HEK293T (cell line): ENCODE data around the gene SERINC3.

ENCODE experiments used
- CTCF ChIA-PET: fragments of 350-600 bp; formaldehyde crosslinking; extraction: SDS; loops from one replicate; lab custom pipeline; 2021; ENCODE audit warnings: antibody characterized with exemption, inconsistent platforms; lab: Yijun Ruan, JAX
- POLR2A ChIA-PET: fragments of 350-600 bp; formaldehyde crosslinking; extraction: SDS; loops from one replicate; lab custom pipeline; 2020; ENCODE audit warnings: antibody characterized with exemption, inconsistent platforms; lab: Yijun Ruan, JAX
- DNase-seq: peaks from one replicate; pipeline ENCODE4 v3.0.0; 2012; ENCODE audit warnings: mixed read lengths; ENCODE audit errors: extremely low spot score
- ARNT ChIP-seq: fragments of 450-650 bp; IDR thresholded peaks from 2 replicates; pipeline ENCODE4 v1.6.1; 2017; ENCODE audit warnings: mild to moderate bottlenecking
- BHLHE40 ChIP-seq: fragments of 450-650 bp; IDR thresholded peaks from 2 replicates; pipeline ENCODE4 v1.6.1; 2016; ENCODE audit warnings: mild to moderate bottlenecking, moderate library complexity, borderline replicate concordance
- CTBP1 ChIP-seq: fragments of 450-650 bp; IDR thresholded peaks from 2 replicates; pipeline ENCODE4 v1.6.1; 2016; ENCODE audit warnings: borderline replicate concordance
- ELF4 ChIP-seq: fragments of 450-650 bp; IDR thresholded peaks from 2 replicates; pipeline ENCODE4 v1.6.1; 2017; ENCODE audit warnings: antibody characterized with exemption
- FOXA1 ChIP-seq: fragments of 450-650 bp; IDR thresholded peaks from 2 replicates; pipeline ENCODE4 v1.6.1; 2016; ENCODE audit warnings: mild to moderate bottlenecking
- FOXK2 ChIP-seq: fragments of 450-650 bp; IDR thresholded peaks from 2 replicates; pipeline ENCODE4 v1.6.1; 2016; ENCODE audit warnings: mild to moderate bottlenecking
- FOXM1 ChIP-seq: fragments of 450-650 bp; IDR thresholded peaks from 2 replicates; pipeline ENCODE4 v1.6.1; 2017; ENCODE audit warnings: mild to moderate bottlenecking, borderline replicate concordance
- HDGF ChIP-seq: fragments of 450-650 bp; IDR thresholded peaks from 2 replicates; pipeline ENCODE4 v1.6.1; 2017; ENCODE audit warnings: antibody characterized with exemption, borderline replicate concordance
- L3MBTL2 ChIP-seq: fragments of 450-650 bp; conservative IDR thresholded peaks from 2 replicates; pipeline ENCODE4 v1.6.1; 2016; ENCODE audit warnings: mild to moderate bottlenecking
- LEF1 ChIP-seq: fragments of 450-650 bp; IDR thresholded peaks from 2 replicates; pipeline ENCODE4 v1.6.1; 2017; ENCODE audit warnings: mild to moderate bottlenecking, borderline replicate concordance
- NFRKB ChIP-seq: fragments of 450-650 bp; IDR thresholded peaks from 2 replicates; pipeline ENCODE4 v1.6.1; 2016; ENCODE audit warnings: mild to moderate bottlenecking, moderate library complexity
- SP1 ChIP-seq: fragments of 450-650 bp; IDR thresholded peaks from 2 replicates; pipeline ENCODE4 v1.6.1; 2017
- SUZ12 ChIP-seq: fragments of 450-650 bp; IDR thresholded peaks from 2 replicates; pipeline ENCODE4 v1.6.1; 2016; ENCODE audit warnings: mild to moderate bottlenecking
- TARDBP ChIP-seq: fragments of 450-650 bp; IDR thresholded peaks from 2 replicates; pipeline ENCODE4 v1.6.1; 2016
- ZNF384 ChIP-seq: fragments of 450-650 bp; IDR thresholded peaks from 2 replicates; pipeline ENCODE4 v1.6.1; 2016
- TF ChIP-seq, protein P1 (sequence below): fragments of 450-650 bp; IDR thresholded peaks from 2 replicates; pipeline ENCODE4 v1.6.1; 2016

SERINC3 gene

GRCh38 chr20:44461142-44461802 lies 60.6 kb downstream of the SERINC3 start:
- TF ChIP-seq FOXM1 (no peak), TARDBP (no peak), LEF1 (no peak), BHLHE40 (no peak), NFRKB (no peak)
- TF ChIP-seq, protein P1, sequence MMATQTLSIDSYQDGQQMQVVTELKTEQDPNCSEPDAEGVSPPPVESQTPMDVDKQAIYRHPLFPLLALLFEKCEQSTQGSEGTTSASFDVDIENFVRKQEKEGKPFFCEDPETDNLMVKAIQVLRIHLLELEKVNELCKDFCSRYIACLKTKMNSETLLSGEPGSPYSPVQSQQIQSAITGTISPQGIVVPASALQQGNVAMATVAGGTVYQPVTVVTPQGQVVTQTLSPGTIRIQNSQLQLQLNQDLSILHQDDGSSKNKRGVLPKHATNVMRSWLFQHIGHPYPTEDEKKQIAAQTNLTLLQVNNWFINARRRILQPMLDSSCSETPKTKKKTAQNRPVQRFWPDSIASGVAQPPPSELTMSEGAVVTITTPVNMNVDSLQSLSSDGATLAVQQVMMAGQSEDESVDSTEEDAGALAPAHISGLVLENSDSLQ: no peak
- CTCF ChIA-PET: interaction anchor here (0.7 to 1.1 kb wide), 3 partner anchors 10 to 109 kb away, joined by 3 to 8 read pairs (median 5); no protein-coding TSS in a partner anchor
- POLR2A ChIA-PET: no interaction called here
- DNase-seq: no peak

DNA sequence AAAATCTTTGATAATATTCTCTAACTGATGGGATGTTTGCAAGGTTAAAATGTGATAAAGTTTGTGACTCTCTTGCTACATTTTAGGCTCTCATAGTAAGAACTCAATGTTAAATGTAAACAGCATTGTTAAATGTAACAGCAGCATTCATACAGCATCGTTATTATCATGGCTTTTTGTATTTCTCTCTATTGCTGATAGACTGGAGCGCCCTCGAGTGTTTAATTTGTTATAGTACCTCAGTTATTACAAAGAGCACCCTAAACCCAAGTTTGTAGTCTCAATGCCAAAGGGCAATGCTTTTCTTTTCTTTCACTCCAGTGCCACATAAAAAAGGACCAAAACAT lies 61.1 kb downstream of the SERINC3 start:
- ChIA-PET POLR2A (no interaction called here), CTCF (interaction anchor here (1.1 kb wide), 1 partner anchor 11 kb away, joined by 8 read pairs; no protein-coding TSS in a partner anchor)
- DNase-seq: no peak
- TF ChIP-seq TARDBP (no peak), SUZ12 (no peak), FOXA1 (no peak), L3MBTL2 (no peak), BHLHE40 (no peak), HDGF (no peak)

DNA sequence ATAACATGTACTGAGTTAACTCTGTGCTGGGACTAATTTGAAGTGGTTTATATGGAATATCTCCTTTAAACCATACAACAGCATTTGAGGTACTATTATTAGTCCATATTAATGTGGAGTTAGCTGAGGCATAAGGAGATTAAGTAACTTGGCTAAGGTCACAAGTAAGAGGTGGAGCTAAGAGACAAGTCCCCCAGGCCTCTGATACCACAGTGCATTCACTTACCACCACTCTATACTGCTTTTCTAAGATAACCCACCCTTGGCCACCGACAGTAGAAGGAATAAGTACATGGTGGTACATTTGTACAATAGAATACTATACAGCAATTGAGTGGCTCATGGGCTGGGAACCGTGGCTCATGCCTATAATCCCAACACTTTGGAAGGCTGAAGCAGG lies 62.6 kb downstream of the SERINC3 start:
- CTCF ChIA-PET: interaction anchor here (0.6 to 0.7 kb wide), 2 partner anchors 27 to 89 kb away, joined by 3 read pairs; no protein-coding TSS in a partner anchor
- no peak for DNase-seq
- TF ChIP-seq NFRKB (no peak), SP1 (no peak), CTBP1 (no peak), ELF4 (no peak), FOXM1 (no peak), SUZ12 (no peak), TARDBP (no peak), FOXA1 (no peak)
- POLR2A ChIA-PET: interaction anchor here (1.2 kb wide), 1 partner anchor 16 kb away, joined by 3 read pairs; the partner anchor contains the start of gene TTPAL

DNA sequence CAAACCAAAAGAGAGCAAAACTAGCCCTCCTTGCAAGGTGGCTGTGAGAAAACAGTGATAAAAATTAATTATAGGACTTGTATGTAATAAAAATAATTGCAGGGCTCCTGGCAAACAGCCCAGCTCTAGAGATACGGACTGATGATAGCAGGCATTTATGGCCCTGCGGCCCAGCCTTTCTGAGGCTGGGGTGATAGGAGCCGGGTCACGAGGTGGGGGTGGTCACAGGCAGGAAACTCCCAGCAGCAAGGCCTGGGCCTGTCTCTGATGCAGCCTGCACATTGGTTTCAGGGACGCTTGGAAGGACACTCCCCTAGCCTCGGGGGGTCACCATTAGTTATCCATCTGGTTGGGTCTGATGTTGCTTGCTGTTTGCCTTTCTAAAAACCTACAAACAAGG lies 64.9 kb downstream of the SERINC3 start:
- CTCF ChIA-PET: no interaction called here
- peak; percentile 23 for DNase-seq
- POLR2A ChIA-PET: interaction anchor here (1.2 kb wide), 1 partner anchor 19 kb away, joined by 3 read pairs; no protein-coding TSS in a partner anchor
- TF ChIP-seq FOXA1 (no peak), HDGF (no peak), FOXM1 (no peak), BHLHE40 (no peak), ARNT (no peak), SP1 (no peak), ELF4 (no peak), TARDBP (no peak), L3MBTL2 (no peak), LEF1 (no peak), NFRKB (no peak), FOXK2 (no peak), SUZ12 (no peak), ZNF384 (no peak), CTBP1 (no peak)
- TF ChIP-seq, protein P1: no peak

DNA sequence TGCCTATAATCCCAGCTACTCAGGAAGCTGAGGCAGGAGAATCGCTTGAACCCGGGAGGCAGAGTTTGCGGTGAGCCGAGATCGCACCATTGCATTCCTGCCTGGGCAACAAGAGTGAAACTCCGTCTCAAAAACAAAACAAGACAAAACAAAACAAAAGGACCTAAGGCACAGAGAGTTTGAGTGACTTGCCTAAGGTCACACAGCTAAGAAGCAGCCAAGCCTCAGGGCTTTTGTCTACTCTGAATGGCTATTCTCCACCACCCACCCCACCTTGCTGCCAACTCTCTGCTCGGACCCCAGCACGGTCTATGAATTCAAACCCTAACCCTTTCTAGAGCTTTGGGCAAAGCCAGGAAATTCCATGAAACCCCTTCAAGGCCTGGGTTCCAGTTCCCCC lies 65.3 kb downstream of the SERINC3 start:
- POLR2A ChIA-PET: interaction anchor here (1.2 kb wide), 1 partner anchor 19 kb away, joined by 3 read pairs; no protein-coding TSS in a partner anchor
- DNase-seq: no peak
- no peak for TF ChIP-seq SUZ12
- TF ChIP-seq L3MBTL2: no peak
- TF ChIP-seq, protein P1: no peak
- TF ChIP-seq ZNF384: no peak
- TF ChIP-seq FOXM1: no peak
- no peak for TF ChIP-seq HDGF
- TF ChIP-seq TARDBP: no peak
- no peak for TF ChIP-seq FOXA1
- TF ChIP-seq FOXK2: no peak
- TF ChIP-seq NFRKB: no peak
- TF ChIP-seq LEF1: no peak
- TF ChIP-seq CTBP1: no peak
- TF ChIP-seq ELF4: no peak
- no peak for TF ChIP-seq ARNT
- no peak for TF ChIP-seq SP1
- CTCF ChIA-PET: interaction anchor here (1.0 kb wide), 1 partner anchor 16 kb away, joined by 4 read pairs; no protein-coding TSS in a partner anchor

DNA sequence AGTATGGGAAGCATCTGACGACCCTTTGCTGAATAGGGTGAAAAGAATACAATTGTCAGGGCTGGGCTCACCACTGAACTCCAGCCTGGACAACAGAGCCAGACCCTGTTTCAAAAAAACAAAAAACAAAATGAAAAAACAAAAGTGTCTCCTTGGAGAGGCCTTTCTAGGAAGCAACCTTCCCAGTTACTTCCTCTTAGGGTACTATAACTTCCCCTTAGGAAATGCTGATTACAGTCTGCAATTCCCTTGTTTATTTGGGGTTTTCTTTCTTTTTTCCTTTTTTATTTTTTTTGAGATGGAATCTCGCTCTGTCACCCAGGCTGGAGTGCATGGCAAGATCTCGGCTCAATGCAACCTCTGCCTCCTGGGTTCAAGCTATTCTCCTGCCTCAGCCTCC lies 66.7 kb downstream of the SERINC3 start:
- DNase-seq: no peak
- TF ChIP-seq ZNF384 (no peak), FOXA1 (no peak), NFRKB (no peak), CTBP1 (no peak), TARDBP (no peak)
- ChIA-PET POLR2A (no interaction called here), CTCF (no interaction called here)
